ENCODE results near the gene MED13L.

MED13L gene

GRCh38 chr12:116123451-116124258, 153.8 kb downstream of the MED13L start:
- DNase-seq: no peak

DNA sequence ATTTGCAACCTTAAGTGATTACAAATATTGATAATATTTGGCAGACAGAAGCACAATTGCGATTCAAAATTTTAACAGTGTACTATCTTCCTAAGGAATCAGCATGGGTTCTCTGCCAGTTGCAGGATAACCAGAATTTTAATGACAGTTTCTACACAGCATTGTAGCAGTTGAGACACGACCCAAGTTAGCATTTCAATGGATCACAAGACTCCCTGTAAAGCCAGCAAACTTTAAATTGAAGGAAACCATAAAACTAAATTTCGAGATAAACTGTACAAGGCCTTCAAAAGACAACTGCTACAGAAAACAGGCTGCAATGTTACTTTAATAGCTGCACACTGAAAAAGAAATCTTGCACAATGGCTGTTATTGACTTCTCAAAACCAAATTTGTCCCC, 154.9 kb downstream of the MED13L start:
- DNase-seq: no peak

DNA sequence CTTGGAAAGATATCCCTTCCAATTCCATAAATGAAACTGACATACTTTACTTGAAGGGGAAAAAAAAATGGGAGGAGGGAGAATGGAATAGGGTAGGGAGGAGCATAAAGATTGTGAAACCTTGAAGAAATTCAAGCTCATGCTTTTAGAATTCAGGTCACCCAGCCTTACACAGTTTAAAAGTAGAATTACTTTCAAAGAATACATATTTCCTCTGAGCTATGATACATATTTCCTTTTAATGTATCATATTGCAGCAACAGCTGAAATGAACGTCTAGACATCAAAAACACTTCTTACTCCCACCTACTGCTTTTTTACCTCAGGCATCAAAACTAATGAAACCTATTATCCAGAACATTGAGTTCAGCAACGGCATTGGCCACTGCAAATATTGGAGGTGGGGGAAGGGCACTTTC, 156.0 kb downstream of the MED13L start:
- DNase-seq: no peak

DNA sequence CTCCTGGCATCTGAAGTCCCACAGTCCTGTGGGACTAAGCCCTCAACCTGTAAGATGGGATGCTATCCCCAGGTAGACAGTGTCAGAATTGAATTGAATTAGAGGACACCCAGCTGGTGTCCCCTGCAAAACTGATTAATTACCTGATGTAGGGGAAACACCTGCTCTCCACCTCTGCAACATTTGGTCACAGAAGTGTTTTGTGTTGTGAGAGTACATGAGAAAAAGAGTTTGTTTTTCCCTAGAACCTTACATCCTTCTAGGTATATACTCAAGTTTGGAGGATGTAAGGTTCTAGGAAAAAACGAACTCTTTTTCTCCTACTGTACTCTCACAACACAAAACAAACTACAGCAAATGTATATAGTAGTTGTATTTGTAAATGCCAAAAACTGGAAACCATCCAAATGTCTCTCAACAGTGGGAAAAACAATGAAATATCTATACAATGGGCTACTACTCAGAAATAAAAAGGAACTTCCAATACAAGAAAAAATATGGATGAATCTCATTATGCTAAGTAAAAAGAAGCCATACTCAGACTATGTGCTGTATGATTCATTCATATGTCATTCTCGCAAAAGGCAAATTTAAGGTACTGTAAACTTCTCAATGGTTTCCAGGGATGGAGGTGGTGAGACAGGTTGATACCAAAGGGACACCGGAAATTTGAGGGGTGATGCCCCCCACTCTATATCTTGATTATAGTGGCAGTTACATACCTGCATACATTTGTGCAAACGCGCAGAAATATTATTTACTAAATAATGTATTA, 160.7 kb downstream of the MED13L start:
- DNase-seq: no peak

DNA sequence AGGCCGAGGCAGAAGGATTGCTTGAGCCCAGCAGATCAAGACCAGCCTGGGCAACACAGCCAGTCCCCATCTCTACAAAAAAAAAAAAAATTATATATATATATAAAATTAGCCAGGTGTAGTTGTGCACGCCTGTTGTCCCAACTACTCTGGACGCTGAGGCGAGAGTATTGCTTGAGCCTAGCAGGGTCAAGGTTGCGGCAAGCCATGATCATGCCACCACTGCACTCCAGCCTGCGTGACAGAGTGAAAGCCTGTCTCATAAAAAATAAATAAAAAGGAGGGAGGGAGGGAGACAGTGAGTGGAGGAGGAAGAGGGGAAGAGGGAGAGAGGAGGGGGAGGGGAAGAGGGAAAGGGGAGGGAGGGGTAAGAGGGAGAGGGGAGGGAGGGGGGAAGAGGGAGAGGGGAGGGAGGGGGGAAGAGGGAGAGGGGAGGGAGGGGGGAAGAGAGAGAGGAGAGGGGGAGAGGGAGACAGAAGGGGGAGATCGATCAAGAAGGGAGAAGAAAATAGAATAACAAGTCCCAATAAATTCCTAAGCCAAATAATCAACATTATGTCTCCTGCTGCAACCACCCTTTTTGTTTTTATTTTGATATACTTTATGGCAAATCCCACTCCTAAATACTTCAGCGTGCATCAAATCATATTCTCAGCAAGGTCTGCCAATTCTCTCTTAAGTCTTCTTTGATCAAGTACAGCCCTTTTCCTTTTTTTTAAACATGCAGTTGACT, 163.9 kb downstream of the MED13L start:
- DNase-seq: no peak

DNA sequence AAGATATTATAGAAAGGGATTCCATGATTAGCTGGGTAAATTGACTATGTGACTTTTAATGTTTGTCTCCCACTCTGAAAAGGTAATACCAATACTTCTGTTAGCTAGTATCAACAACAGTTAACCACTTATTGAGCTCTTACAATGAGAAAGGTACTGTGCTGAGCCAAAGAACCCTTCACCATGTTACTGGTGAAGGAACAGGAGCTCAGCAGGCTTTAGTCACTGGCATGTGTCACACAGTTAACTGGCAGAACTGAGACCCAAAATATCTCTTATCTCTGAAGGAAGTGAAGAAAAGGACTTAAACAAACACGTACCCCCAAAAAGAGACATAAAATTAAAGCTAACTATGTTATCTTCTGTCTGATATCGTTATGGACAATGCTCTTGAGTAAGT, 170.6 kb downstream of the MED13L start:
- DNase-seq: no peak

- DNase-seq: no peak
These were observed 173.2 kb downstream of the MED13L start for GRCh38 chr12:116104167-116104767.

GRCh38 chr12:116101991-116102390, 175.5 kb downstream of the MED13L start:
- no peak for DNase-seq

- no peak for DNase-seq
These were observed 177.7 kb downstream of the MED13L start for GRCh38 chr12:116099652-116100432.

DNA sequence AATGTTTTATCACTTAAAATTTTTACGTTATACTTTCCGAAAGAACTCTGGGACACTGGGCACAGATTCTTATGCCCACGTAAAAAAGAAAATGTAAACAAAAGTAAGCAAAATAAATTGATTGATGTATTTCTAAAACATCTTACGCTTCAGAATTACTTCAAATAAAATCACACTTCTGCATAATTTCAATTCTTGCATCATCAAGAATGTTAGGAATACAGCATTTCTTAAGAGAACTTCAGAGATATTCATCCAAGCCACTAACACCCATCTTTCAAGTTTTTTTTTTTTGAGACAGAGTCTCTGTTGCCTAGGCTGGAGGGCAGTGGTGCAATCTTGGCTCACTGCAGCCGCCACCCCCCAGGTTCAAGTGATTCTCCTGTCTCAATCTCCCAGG, 180.6 kb downstream of the MED13L start:
- DNase-seq: no peak

GRCh38 chr12:116094475-116094874, 183.0 kb downstream of the MED13L start:
- no peak for DNase-seq

- no peak for DNase-seq
These were observed 183.6 kb downstream of the MED13L start for GRCh38 chr12:116093915-116094314.

- no peak for DNase-seq
These were observed 184.7 kb downstream of the MED13L start for GRCh38 chr12:116092776-116093175.

DNA sequence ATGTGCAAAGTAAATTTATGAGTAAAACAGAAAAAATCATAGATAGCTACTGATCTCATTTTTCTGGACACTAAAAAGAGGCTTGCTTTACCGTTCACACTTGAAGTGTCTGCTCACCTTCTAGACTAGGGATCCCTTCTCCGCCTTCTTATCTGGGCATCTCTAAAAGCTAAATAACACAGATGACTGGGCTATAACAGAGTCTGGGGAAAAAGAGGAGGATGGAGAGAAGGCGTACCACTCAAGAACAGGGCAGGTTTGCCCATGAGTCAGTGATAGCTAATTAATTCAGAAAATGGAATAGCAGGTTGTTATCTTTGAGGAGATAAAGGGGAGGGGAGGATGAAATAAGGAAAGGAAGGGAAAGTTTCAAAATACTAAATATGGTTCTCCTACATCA, 185.3 kb downstream of the MED13L start:
- DNase-seq: no peak

DNA sequence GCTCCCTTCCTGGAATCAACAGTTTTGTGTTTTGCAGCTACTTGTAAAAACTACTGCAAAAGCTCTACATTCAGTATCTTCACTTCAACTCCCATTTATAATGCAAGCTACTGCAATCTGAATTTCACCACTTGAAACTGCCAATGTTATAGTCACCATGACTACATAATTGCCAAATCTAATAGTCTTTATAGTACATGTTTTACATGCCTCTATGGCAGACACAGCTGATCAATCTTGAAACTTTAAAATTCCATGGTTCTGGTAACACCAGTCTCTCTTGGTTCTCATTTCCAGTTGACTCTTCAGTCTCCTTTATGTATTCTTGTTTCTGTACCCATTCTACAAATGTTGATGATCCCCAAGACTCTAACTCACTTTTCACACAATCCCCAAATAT, 185.9 kb downstream of the MED13L start:
- DNase-seq: no peak

GRCh38 chr12:116090516-116090915, 187.0 kb downstream of the MED13L start:
- no peak for DNase-seq

- DNase-seq: no peak
These were observed 188.4 kb downstream of the MED13L start for GRCh38 chr12:116089080-116089479.

- DNase-seq: no peak
These were observed 189.5 kb downstream of the MED13L start for GRCh38 chr12:116087962-116088361.

- DNase-seq: no peak
These were observed 190.1 kb downstream of the MED13L start for GRCh38 chr12:116087399-116087798.

DNA sequence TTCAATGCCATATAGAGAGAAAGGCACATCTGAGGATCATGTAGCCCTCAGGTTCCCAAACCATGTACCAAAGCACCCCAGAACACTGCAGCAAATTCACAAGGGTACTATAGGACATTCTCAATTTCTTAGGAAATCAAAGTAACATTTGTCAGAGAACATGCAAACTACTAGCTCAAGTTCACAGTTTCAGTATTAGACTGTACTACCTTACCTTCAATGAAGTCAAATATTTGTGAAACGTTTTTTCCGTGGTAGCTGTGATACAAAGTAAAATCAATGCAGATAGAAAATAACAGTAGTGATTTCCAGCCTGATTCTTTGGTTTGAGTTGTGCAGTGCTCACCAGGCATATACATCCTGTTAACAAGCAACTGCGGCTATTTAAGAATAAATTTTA, 197.1 kb downstream of the MED13L start:
- no peak for DNase-seq

DNA sequence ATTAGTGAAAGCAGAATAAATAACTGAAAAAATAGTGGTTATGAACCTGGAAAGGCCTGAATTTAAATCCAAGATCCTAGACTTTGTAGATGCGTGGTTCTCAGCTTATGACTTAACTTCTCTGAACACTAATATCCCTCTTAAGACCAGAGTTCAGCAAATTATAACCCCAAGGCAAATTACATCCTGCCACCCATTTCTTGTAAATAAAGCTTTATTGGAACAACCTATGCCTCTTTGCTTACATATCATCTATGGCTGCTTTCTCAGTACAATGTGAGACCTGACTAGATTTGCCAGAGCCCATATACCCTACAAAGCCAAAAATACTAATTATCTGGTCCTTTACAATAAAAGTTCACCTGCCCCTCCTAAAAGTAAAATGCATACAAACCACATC, 199.1 kb downstream of the MED13L start:
- DNase-seq: no peak

- DNase-seq: no peak
These were observed 200.1 kb downstream of the MED13L start for GRCh38 chr12:116077431-116077830.
